CD4-positive, alpha-beta T cell treated with Interleukin-10 for 1 hour (primary cell): Measurements from ENCODE around the gene CNGB1.

Source experiments
- DNase-seq: peaks from one replicate; pipeline ENCODE4 v3.0.0-alpha.2; 2020

The CNGB1 gene

GRCh38 chr16:57970319-57970718 lies 609 bp downstream of the CNGB1 start:
- DNase-seq: no peak

GRCh38 chr16:57969451-57970123 lies 1.3 kb downstream of the CNGB1 start:
- DNase-seq: no peak

GRCh38 chr16:57967916-57968315 lies 3.0 kb downstream of the CNGB1 start:
- DNase-seq: no peak

GRCh38 chr16:57966986-57967385 lies 3.9 kb downstream of the CNGB1 start:
- DNase-seq: no peak

GRCh38 chr16:57966204-57966771 lies 4.6 kb downstream of the CNGB1 start:
- DNase-seq: no peak

GRCh38 chr16:57964157-57964700 lies 6.7 kb downstream of the CNGB1 start:
- no peak for DNase-seq

- DNase-seq: no peak
These were observed 8.2 kb downstream of the CNGB1 start for GRCh38 chr16:57962756-57963155.

GRCh38 chr16:57962046-57962445 lies 8.9 kb downstream of the CNGB1 start:
- DNase-seq: no peak

GRCh38 chr16:57961538-57961937 lies 9.4 kb downstream of the CNGB1 start:
- DNase-seq: no peak

- no peak for DNase-seq
These were observed 10.0 kb downstream of the CNGB1 start for GRCh38 chr16:57960826-57961472.

GRCh38 chr16:57960310-57960709 lies 10.6 kb downstream of the CNGB1 start:
- no peak for DNase-seq

GRCh38 chr16:57959804-57960203 lies 11.1 kb downstream of the CNGB1 start:
- DNase-seq: no peak

- DNase-seq: no peak
These were observed 11.8 kb downstream of the CNGB1 start for GRCh38 chr16:57959121-57959520.

GRCh38 chr16:57958544-57958943 lies 12.4 kb downstream of the CNGB1 start:
- no peak for DNase-seq

- DNase-seq: no peak
These were observed 13.1 kb downstream of the CNGB1 start for GRCh38 chr16:57957673-57958392.

- DNase-seq: no peak
These were observed 13.8 kb downstream of the CNGB1 start for GRCh38 chr16:57956924-57957672.

GRCh38 chr16:57956270-57956808 lies 14.6 kb downstream of the CNGB1 start:
- no peak for DNase-seq

GRCh38 chr16:57955572-57956188 lies 15.2 kb downstream of the CNGB1 start:
- DNase-seq: no peak

GRCh38 chr16:57953857-57954256 lies 17.1 kb downstream of the CNGB1 start:
- DNase-seq: no peak

- no peak for DNase-seq
These were observed 18.0 kb downstream of the CNGB1 start for GRCh38 chr16:57952909-57953308.

GRCh38 chr16:57951204-57951960 lies 19.5 kb downstream of the CNGB1 start:
- no peak for DNase-seq
